Non-pigmented ciliary epithelial cell (primary cell): ENCODE results near the gene CNTNAP4.

Experiments used
- DNase-seq: peaks from one replicate; pipeline ENCODE4 v3.0.0-alpha.2; 2010; ENCODE audit warnings: low read depth

The CNTNAP4 gene

GRCh38 chr16:76490036-76490639, 212.9 kb downstream of the CNTNAP4 start:
- DNase-seq = no peak

- DNase-seq = no peak
Observed at GRCh38 chr16:76500006-76500405, 222.8 kb downstream of the CNTNAP4 start.

- no peak for DNase-seq
Observed at GRCh38 chr16:76502063-76502462, 224.9 kb downstream of the CNTNAP4 start.

GRCh38 chr16:76502555-76502954, 225.4 kb downstream of the CNTNAP4 start:
- DNase-seq = no peak

GRCh38 chr16:76503091-76503490, 225.9 kb downstream of the CNTNAP4 start:
- DNase-seq = no peak

GRCh38 chr16:76511203-76511602, 234.0 kb downstream of the CNTNAP4 start:
- DNase-seq = no peak

GRCh38 chr16:76518781-76519180, 241.6 kb downstream of the CNTNAP4 start:
- no peak for DNase-seq

- no peak for DNase-seq
Observed at GRCh38 chr16:76524356-76524755, 247.2 kb downstream of the CNTNAP4 start.

- DNase-seq = no peak
Observed at GRCh38 chr16:76524769-76525168, 247.6 kb downstream of the CNTNAP4 start.

- no peak for DNase-seq
Observed at GRCh38 chr16:76527244-76527643, 250.0 kb downstream of the CNTNAP4 start.

- no peak for DNase-seq
Observed at GRCh38 chr16:76529120-76529519, 251.9 kb downstream of the CNTNAP4 start.

GRCh38 chr16:76531236-76531635, 254.0 kb downstream of the CNTNAP4 start:
- no peak for DNase-seq

GRCh38 chr16:76532188-76532973, 255.2 kb downstream of the CNTNAP4 start:
- no peak for DNase-seq

GRCh38 chr16:76539609-76540008, 262.4 kb downstream of the CNTNAP4 start:
- DNase-seq = no peak

GRCh38 chr16:76541070-76541469, 263.9 kb downstream of the CNTNAP4 start:
- no peak for DNase-seq

GRCh38 chr16:76565542-76565941, 288.3 kb downstream of the CNTNAP4 start:
- no peak for DNase-seq

- no peak for DNase-seq
Observed at GRCh38 chr16:76571755-76572154, 294.6 kb downstream of the CNTNAP4 start.

- no peak for DNase-seq
Observed at GRCh38 chr16:76573281-76573680, 296.1 kb downstream of the CNTNAP4 start.

- no peak for DNase-seq
Observed at GRCh38 chr16:76574651-76575050, 297.4 kb downstream of the CNTNAP4 start.

GRCh38 chr16:76576526-76576925, 299.3 kb downstream of the CNTNAP4 start:
- DNase-seq = no peak

GRCh38 chr16:76577003-76577402, 299.8 kb downstream of the CNTNAP4 start:
- DNase-seq = no peak

- no peak for DNase-seq
Observed at GRCh38 chr16:76579277-76579922, 302.2 kb downstream of the CNTNAP4 start.

- no peak for DNase-seq
Observed at GRCh38 chr16:76583466-76583865, 306.3 kb downstream of the CNTNAP4 start.
